KOPT-K1 (cell line): Measurements from ENCODE around the gene MLLT6.

Source experiments
- H3K27ac ChIP-seq: fragments of 200-600 bp; sonication (generic); 2 replicates; pipeline ENCODE4 v1.5.1; 2016; ENCODE audit warnings: antibody characterized with exemption, mild to moderate bottlenecking, low read depth, low read length; ENCODE audit not compliant: poor library complexity, severe bottlenecking
- H3K36me3 ChIP-seq: fragments of 200-600 bp; sonication (generic); 2 replicates; pipeline ENCODE4 v1.5.1; 2017; ENCODE audit warnings: antibody characterized with exemption, mild to moderate bottlenecking, low read length, moderate library complexity; ENCODE audit not compliant: insufficient read depth
- H3K9me3 ChIP-seq: fragments of 200-600 bp; sonication (generic); 2 replicates; pipeline ENCODE4 v1.5.1; 2017; ENCODE audit warnings: antibody characterized with exemption, low read length, mild to moderate bottlenecking; ENCODE audit not compliant: insufficient read depth, poor library complexity, severe bottlenecking

The MLLT6 gene

DNA sequence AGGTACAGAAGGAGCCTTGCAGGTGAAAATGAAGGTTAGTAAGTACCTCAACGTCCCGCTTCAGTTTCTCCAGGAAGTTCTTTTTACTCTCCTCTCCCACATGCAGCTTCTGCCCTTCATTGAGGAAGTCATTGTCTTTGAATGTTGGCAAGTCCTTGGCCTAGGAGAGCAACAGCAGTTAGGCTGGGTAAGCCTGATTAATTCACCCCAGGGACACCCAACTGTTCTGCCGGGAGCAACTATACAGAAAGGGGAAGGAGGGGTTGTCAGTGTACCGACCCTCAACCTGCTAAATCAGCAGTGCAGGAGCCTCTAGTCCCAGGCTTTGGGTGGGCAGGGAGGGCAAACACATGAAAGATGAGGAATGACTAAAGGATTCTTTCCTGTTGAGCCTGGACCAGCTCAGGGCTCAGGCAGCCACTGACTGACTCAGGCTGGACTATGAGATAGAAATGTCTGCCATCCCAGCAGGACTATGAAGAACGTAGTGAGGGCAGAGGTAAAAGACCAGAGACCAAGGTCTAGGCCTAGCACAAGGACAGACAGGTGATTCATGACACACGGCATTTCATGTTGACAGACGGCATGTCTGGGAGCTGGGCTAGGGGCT is 72.7 kb downstream of the MLLT6 start:
- peaks cover 98% of the 10 kb centered on the region for H3K36me3 ChIP-seq
- no peaks in the 10 kb centered on the region for H3K9me3 ChIP-seq
- H3K27ac ChIP-seq = no peak overlapping the region
